Renal pelvis (tissue), 4 donors: Measurements from ENCODE around the gene PAPPA2. TPM values are rescaled to one million over a fixed set of nuclear protein-coding genes. Genes with fewer than 3 reads are reported as not detected.
"Not testable (repeated sequence)": the region's sequence is repeated elsewhere in the genome, so short reads cannot be mapped to it uniquely, and the experiment has no call there.

ENCODE experiments used
- DNase-seq: peaks from one replicate; pipeline ENCODE4 v3.0.0-alpha.2; 2013
- polyA plus RNA-seq, 3 donors: library from polyadenylated mRNA; unstranded; fragments of 120-200 nt; gene quantifications; one replicate each; pipeline ENCODE4 v1.2.1, GENCODE V29; 2013; ENCODE audit not compliant: insufficient read length in 3 of 3

PAPPA2 gene
- polyA plus RNA-seq, 3 donors, result 33.2 to 46.0 (median 45.4) TPM

- DNase-seq, result no peak
Measured at GRCh38 chr1:176744142-176744541, 281.2 kb downstream of the PAPPA2 start.

- DNase-seq, result no peak
Measured at GRCh38 chr1:176745945-176746344, 283.0 kb downstream of the PAPPA2 start.

GRCh38 chr1:176752505-176752904 is 289.5 kb downstream of the PAPPA2 start:
- no peak for DNase-seq

GRCh38 chr1:176754676-176755075 is 291.7 kb downstream of the PAPPA2 start:
- DNase-seq, result no peak

GRCh38 chr1:176756817-176757216 is 293.8 kb downstream of the PAPPA2 start:
- DNase-seq, result not testable (repeated sequence)

- DNase-seq, result no peak
Measured at GRCh38 chr1:176765608-176766007, 302.6 kb downstream of the PAPPA2 start.

GRCh38 chr1:176766779-176767178 is 303.8 kb downstream of the PAPPA2 start:
- DNase-seq, result no peak

- DNase-seq, result no peak
Measured at GRCh38 chr1:176767714-176768136, 304.8 kb downstream of the PAPPA2 start.

GRCh38 chr1:176768532-176768931 is 305.6 kb downstream of the PAPPA2 start:
- DNase-seq, result no peak

- no peak for DNase-seq
Measured at GRCh38 chr1:176770066-176770465, 307.1 kb downstream of the PAPPA2 start.

GRCh38 chr1:176773038-176773437 is 310.1 kb downstream of the PAPPA2 start:
- DNase-seq, result no peak

GRCh38 chr1:176774224-176774623 is 311.2 kb downstream of the PAPPA2 start:
- no peak for DNase-seq

- no peak for DNase-seq
Measured at GRCh38 chr1:176775378-176775777, 312.4 kb downstream of the PAPPA2 start.

GRCh38 chr1:176775996-176776395 is 313.0 kb downstream of the PAPPA2 start:
- DNase-seq, result no peak

- DNase-seq, result no peak
Measured at GRCh38 chr1:176778056-176778455, 315.1 kb downstream of the PAPPA2 start.

- DNase-seq, result no peak
Measured at GRCh38 chr1:176779992-176780328, 317.0 kb downstream of the PAPPA2 start.

- DNase-seq, result no peak
Measured at GRCh38 chr1:176783309-176783708, 320.3 kb downstream of the PAPPA2 start.

GRCh38 chr1:176785056-176785455 is 322.1 kb downstream of the PAPPA2 start:
- DNase-seq, result no peak

- DNase-seq, result peak; percentile 28
Measured at GRCh38 chr1:176785791-176786190, 322.8 kb downstream of the PAPPA2 start.

- DNase-seq, result no peak
Measured at GRCh38 chr1:176786274-176786673, 323.3 kb downstream of the PAPPA2 start.

- no peak for DNase-seq
Measured at GRCh38 chr1:176789571-176790090, 326.7 kb downstream of the PAPPA2 start.

GRCh38 chr1:176790786-176791185 is 327.8 kb downstream of the PAPPA2 start:
- no peak for DNase-seq

- no peak for DNase-seq
Measured at GRCh38 chr1:176791906-176792305, 328.9 kb downstream of the PAPPA2 start.

GRCh38 chr1:176794897-176795508 is 332.0 kb downstream of the PAPPA2 start:
- DNase-seq, result no peak
